ENCODE measurements around the gene HNRNPR.

The HNRNPR gene

DNA sequence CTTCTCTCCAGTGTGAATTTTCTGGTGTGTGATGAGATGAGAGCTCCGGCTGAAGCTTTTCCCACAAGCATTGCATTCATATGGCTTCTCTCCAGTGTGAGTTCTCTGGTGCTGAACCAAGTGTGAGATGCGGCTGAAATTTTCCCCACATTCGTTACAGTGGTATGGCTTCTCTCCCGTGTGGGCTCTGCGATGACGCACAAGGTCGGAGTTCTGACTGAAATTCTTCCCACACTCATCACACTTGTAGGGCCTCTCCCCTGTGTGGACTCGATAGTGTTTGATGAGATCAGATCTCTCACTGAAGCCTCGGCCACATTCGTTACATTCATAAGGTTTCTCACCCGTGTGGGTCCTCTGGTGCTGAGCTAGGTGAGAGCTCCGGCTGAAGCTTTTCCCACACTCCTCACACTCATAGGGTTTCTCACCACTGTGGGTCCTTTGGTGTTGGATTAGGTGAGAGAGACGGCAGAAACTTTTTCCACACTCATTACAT is 18.2 kb upstream of the HNRNPR start:
- peaks cover 56% of the 10 kb centered on the region for H3K36me3 ChIP-seq (ENCODE audit: insufficient read depth, low read length)
- no peak overlapping the region for H3K4me3 ChIP-seq (ENCODE audit: low read length, poor library complexity, severe bottlenecking)
- H3K9me3 ChIP-seq (ENCODE audit: insufficient read depth, low read depth, low read length) = peaks cover 47% of the 10 kb centered on the region
- H3K4me1 ChIP-seq (ENCODE audit: insufficient read depth, low read length, poor library complexity, severe bottlenecking) = peaks cover 11% of the 10 kb centered on the region
- H3K27me3 ChIP-seq (ENCODE audit: insufficient read depth, low read length, poor library complexity, severe bottlenecking) = peaks cover 9% of the 10 kb centered on the region
- H2AFZ ChIP-seq (ENCODE audit: low read length) = no peak overlapping the region
- no peak overlapping the region for H3K4me2 ChIP-seq (ENCODE audit: low read depth, low read length, poor library complexity, severe bottlenecking)
- H3K9me2 ChIP-seq (replicated peaks; ENCODE audit: low read depth, low read length) = no peaks in the 10 kb centered on the region
- H3K9ac ChIP-seq (ENCODE audit: low read depth, low read length, poor library complexity, severe bottlenecking) = no peak overlapping the region
- H3F3A ChIP-seq (ENCODE audit: low read depth) = no peaks in the 10 kb centered on the region
- H3K79me2 ChIP-seq (ENCODE audit: insufficient read depth, low read length) = peaks cover 15% of the 10 kb centered on the region; the same call in 1 of the 2 replicates
- H4K20me1 ChIP-seq (ENCODE audit: insufficient read depth, low read length, poor library complexity, severe bottlenecking) = no peaks in the 10 kb centered on the region
- no peak for TF ChIP-seq EZH2phosphoT487 (IDR thresholded peaks at IDR 0.05; ENCODE audit: borderline replicate concordance)
- TF ChIP-seq, protein P1, sequence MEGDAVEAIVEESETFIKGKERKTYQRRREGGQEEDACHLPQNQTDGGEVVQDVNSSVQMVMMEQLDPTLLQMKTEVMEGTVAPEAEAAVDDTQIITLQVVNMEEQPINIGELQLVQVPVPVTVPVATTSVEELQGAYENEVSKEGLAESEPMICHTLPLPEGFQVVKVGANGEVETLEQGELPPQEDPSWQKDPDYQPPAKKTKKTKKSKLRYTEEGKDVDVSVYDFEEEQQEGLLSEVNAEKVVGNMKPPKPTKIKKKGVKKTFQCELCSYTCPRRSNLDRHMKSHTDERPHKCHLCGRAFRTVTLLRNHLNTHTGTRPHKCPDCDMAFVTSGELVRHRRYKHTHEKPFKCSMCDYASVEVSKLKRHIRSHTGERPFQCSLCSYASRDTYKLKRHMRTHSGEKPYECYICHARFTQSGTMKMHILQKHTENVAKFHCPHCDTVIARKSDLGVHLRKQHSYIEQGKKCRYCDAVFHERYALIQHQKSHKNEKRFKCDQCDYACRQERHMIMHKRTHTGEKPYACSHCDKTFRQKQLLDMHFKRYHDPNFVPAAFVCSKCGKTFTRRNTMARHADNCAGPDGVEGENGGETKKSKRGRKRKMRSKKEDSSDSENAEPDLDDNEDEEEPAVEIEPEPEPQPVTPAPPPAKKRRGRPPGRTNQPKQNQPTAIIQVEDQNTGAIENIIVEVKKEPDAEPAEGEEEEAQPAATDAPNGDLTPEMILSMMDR (conservative IDR thresholded peaks at IDR 0.05; ENCODE audit: low read length) = no peak

- no peaks in the 10 kb centered on the region for H3K9me2 ChIP-seq (replicated peaks; ENCODE audit: low read depth, low read length)
- peaks cover 35% of the 10 kb centered on the region for H3K9me3 ChIP-seq (ENCODE audit: insufficient read depth, low read depth, low read length)
- H3K4me2 ChIP-seq (ENCODE audit: low read depth, low read length, poor library complexity, severe bottlenecking) = no peak overlapping the region
- no peak overlapping the region for H3K9ac ChIP-seq (ENCODE audit: low read depth, low read length, poor library complexity, severe bottlenecking)
- H2AFZ ChIP-seq (ENCODE audit: low read length) = no peak overlapping the region
- TF ChIP-seq, protein P1 (conservative IDR thresholded peaks at IDR 0.05; ENCODE audit: low read length) = no peak
- no peak for TF ChIP-seq EZH2phosphoT487 (IDR thresholded peaks at IDR 0.05; ENCODE audit: borderline replicate concordance)
- H3F3A ChIP-seq (ENCODE audit: low read depth) = no peaks in the 10 kb centered on the region
- H3K36me3 ChIP-seq (ENCODE audit: insufficient read depth, low read length) = peaks cover 33% of the 10 kb centered on the region
- H3K79me2 ChIP-seq (ENCODE audit: insufficient read depth, low read length) = no peaks in the 10 kb centered on the region
- H4K20me1 ChIP-seq (ENCODE audit: insufficient read depth, low read length, poor library complexity, severe bottlenecking) = no peaks in the 10 kb centered on the region
- peaks cover 9% of the 10 kb centered on the region for H3K27me3 ChIP-seq (ENCODE audit: insufficient read depth, low read length, poor library complexity, severe bottlenecking)
- no peaks in the 10 kb centered on the region for H3K4me1 ChIP-seq (ENCODE audit: insufficient read depth, low read length, poor library complexity, severe bottlenecking)
- no peak overlapping the region for H3K4me3 ChIP-seq (ENCODE audit: low read length, poor library complexity, severe bottlenecking)
Observed at GRCh38 chr1:23358310-23358875, 14.3 kb upstream of the HNRNPR start.

DNA sequence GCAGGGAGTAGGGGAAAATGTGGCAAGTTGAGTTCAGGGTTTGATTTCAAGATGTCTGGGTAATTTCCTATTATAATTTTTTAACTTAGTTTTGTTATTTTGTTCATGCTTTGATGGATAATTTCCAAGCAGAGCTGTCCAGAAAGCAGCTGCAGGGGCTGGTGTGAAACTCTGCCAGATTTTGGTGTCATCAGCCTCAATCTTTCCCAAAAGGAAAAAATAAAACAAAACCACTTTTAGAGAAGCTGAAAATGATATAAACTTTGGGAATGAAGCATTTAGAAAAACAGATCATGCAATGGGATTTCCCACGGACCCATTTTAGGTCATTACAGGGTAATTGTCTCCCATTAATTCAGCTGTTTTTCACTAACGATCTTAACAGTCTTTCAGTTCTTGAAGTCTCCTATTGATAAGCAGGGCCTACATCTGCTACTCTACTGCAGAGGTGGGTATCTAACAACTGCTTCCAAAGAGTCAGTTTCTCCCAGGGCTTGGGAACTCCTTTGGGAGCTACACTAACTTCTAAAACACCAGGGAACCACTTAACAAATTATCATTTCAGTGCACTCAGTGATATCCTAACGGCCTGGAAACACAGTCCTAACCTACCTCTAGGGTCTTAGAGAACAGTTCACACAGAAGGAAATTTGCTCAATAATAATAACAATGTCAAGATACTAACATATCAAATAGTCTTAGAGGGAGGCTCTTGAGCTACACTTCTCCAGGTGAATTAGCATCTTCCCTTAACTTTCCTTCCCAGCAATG is 13.2 kb upstream of the HNRNPR start:
- no peak overlapping the region for H3K4me2 ChIP-seq (ENCODE audit: low read depth, low read length, poor library complexity, severe bottlenecking)
- H3F3A ChIP-seq (ENCODE audit: low read depth) = no peaks in the 10 kb centered on the region
- no peak overlapping the region for H2AFZ ChIP-seq (ENCODE audit: low read length)
- peaks cover 2% of the 10 kb centered on the region for H3K27me3 ChIP-seq (ENCODE audit: insufficient read depth, low read length, poor library complexity, severe bottlenecking)
- no peaks in the 10 kb centered on the region for H3K4me1 ChIP-seq (ENCODE audit: insufficient read depth, low read length, poor library complexity, severe bottlenecking)
- TF ChIP-seq, protein P1 (conservative IDR thresholded peaks at IDR 0.05; ENCODE audit: low read length) = no peak
- TF ChIP-seq EZH2phosphoT487 (IDR thresholded peaks at IDR 0.05; ENCODE audit: borderline replicate concordance) = no peak
- H4K20me1 ChIP-seq (ENCODE audit: insufficient read depth, low read length, poor library complexity, severe bottlenecking) = no peaks in the 10 kb centered on the region
- H3K9me2 ChIP-seq (replicated peaks; ENCODE audit: low read depth, low read length) = no peaks in the 10 kb centered on the region
- H3K36me3 ChIP-seq (ENCODE audit: insufficient read depth, low read length) = peaks cover 22% of the 10 kb centered on the region
- H3K9me3 ChIP-seq (ENCODE audit: insufficient read depth, low read depth, low read length) = peaks cover 24% of the 10 kb centered on the region
- no peaks in the 10 kb centered on the region for H3K79me2 ChIP-seq (ENCODE audit: insufficient read depth, low read length)
- H3K4me3 ChIP-seq (ENCODE audit: low read length, poor library complexity, severe bottlenecking) = no peak overlapping the region
- H3K9ac ChIP-seq (ENCODE audit: low read depth, low read length, poor library complexity, severe bottlenecking) = no peak overlapping the region

Measured in Loucy (cell line).